AG10803 (cell line): ENCODE results near the gene KSR1.
"Not testable (repeated sequence)": the region's sequence is repeated elsewhere in the genome, so short reads cannot be mapped to it uniquely, and the experiment has no call there.

Source experiments
- DNase-seq: peaks from one replicate; pipeline ENCODE4 v3.0.0; 2010; ENCODE audit warnings: low read depth
- H3K4me3 ChIP-seq: 2 replicates; pipeline ENCODE4 v1.5.1; 2011; ENCODE audit warnings: mild to moderate bottlenecking, low read length, control low read depth
- TF ChIP-seq, protein P1 (sequence below): conservative IDR thresholded peaks from 2 replicates; pipeline ENCODE4 v1.5.1; 2011; ENCODE audit warnings: mild to moderate bottlenecking, low read length, control low read depth, inconsistent platforms

Gene KSR1

DNA sequence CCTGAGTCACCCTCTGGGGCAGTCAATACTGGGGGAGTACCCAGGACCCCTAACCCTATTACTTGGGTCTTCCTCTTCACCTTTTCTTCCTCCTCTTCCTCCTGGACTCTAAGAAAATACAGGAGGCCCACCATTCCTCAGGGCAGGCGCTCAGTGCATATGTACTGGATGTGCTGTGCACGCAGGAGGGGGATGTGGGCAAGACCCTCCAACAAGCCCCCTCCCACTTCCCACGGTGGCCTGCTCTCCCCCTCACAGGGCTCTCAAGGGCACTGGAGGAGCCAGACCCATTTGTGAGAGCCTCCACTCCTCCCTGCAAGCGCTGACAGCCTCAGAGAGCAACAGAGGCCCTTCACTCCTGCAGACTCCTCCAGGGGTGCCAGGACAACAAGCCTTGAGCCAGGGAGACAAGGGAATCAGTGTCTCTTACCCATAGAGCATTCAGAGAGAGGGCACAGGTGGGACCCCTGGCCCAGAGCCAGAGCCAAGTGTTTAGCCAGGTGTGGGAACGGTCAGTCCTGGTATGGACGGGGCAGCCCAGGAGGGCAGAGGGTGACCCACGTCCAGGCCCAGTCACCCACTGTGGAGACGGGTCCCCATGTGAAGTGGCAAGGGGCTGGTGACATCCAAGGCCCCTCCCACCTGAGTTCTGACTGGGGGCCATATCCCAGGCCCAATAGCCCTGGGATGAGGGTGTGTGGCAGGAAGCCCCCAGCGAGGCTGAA lies 27.3 kb upstream of the KSR1 start:
- no peak overlapping the region for H3K4me3 ChIP-seq
- no peak for DNase-seq
- TF ChIP-seq, protein P1, sequence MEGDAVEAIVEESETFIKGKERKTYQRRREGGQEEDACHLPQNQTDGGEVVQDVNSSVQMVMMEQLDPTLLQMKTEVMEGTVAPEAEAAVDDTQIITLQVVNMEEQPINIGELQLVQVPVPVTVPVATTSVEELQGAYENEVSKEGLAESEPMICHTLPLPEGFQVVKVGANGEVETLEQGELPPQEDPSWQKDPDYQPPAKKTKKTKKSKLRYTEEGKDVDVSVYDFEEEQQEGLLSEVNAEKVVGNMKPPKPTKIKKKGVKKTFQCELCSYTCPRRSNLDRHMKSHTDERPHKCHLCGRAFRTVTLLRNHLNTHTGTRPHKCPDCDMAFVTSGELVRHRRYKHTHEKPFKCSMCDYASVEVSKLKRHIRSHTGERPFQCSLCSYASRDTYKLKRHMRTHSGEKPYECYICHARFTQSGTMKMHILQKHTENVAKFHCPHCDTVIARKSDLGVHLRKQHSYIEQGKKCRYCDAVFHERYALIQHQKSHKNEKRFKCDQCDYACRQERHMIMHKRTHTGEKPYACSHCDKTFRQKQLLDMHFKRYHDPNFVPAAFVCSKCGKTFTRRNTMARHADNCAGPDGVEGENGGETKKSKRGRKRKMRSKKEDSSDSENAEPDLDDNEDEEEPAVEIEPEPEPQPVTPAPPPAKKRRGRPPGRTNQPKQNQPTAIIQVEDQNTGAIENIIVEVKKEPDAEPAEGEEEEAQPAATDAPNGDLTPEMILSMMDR: no peak

DNA sequence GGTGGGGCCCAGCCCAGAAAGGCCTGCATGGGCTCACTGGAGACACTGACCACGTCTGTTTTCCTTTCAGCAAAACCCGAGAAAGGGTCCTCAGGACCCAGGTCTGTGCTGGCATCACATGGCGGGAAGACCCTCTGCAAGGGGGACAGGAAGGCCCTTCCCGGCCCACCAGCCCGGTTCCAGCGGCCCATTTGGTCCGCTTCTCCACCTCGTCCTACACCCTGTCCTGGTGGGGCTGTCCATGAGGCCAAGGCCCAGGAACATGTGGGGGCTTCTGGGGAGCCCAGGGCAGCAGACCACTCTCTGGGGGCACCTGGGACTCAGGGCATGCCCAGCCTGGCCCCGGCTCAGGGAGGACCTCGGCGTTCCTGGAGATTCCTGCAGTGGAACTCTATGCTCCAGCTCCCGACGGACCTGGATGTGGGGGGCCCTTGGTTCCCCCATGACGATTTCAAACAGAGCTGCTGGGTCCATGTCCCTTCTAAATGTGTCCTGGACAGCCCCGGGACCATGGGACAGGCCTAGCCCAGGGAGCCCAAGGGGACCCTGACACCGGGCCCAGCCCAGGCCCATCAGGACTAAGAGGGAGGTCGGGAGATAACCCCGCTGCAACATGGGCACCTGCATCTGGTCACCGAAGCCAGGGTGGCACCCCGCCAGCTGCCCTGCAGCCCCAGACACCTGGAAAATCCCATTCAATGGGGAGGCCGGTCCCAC lies 26.4 kb upstream of the KSR1 start:
- DNase-seq: no peak
- no peak overlapping the region for H3K4me3 ChIP-seq
- TF ChIP-seq, protein P1: no peak

DNA sequence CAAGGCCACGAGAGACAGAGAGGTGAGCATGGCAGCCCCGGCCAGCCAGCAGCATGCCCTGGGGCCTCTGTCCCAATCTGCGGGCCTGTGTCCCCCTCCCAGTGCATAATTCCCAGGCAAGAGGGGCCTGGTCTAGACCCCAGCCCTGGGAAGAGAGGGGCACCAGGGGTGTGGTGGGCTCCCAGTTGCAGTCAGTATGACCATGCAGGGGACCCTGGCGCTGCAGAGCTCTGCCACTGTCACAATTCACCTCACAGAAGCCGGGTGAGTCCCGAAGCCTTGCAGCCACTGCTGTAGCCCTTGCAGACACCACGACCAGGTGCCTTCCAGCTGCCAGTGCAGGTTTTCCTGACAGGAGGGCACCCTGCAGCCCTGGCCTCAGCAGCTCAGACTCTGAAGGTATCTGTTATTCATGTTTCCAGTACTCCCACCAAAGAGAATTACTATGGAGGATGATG lies 25.8 kb upstream of the KSR1 start:
- H3K4me3 ChIP-seq: no peak overlapping the region
- TF ChIP-seq, protein P1: no peak
- no peak for DNase-seq

DNA sequence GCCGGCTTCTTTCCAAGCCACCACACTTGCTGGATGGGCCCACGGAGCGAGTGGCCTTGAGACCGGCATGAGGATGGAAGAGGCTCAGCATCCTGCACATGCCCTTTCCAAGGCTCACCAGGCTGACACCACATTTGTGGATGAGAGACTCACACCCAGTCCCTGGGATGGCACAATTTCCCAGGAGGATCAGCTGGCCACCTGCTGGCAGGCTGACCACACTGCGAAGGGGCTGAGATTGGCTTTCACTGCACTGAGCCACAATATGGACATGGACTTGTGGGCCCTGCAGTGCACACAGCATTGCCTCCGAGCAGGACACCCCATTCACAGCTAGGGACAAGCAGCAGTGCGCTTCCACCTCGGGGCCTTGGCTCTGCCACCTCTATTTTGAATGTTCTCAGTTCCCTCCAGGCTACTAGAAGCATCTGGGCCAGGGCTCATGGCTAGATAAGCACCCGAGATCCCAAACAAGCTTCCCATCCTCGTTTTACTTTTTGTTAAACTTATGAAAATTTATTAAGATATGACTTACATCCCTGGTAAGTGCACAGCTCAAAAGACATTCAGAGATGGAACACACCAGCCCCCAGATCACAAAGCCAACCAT lies 25.3 kb upstream of the KSR1 start:
- peak; percentile 40 for DNase-seq

DNA sequence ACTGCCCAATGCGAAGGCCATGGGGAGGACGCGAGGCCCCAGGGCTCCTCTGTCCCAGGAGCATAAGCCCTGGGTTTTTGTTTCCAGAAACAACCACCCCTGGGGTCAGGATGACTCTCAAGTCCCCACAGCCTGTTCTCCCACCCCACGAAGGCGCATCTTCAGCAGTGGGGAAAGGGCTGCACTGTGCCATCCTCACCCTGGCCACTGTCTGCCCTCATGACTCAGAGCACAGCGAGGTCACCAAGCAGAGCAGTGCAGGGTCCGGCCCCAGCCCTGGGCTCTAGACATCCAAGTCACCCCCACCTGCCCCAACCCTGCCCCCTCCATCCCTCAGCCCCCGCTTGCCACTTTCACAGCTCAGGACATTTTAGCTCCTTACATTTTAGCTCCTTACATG lies 22.7 kb upstream of the KSR1 start:
- TF ChIP-seq, protein P1: no peak
- no peak overlapping the region for H3K4me3 ChIP-seq
- DNase-seq: no peak

More for the DNA sequence above, 25.3 kb upstream of the KSR1 start:
- TF ChIP-seq, protein P1: peak; percentile 66
- H3K4me3 ChIP-seq: no peak overlapping the region

DNA sequence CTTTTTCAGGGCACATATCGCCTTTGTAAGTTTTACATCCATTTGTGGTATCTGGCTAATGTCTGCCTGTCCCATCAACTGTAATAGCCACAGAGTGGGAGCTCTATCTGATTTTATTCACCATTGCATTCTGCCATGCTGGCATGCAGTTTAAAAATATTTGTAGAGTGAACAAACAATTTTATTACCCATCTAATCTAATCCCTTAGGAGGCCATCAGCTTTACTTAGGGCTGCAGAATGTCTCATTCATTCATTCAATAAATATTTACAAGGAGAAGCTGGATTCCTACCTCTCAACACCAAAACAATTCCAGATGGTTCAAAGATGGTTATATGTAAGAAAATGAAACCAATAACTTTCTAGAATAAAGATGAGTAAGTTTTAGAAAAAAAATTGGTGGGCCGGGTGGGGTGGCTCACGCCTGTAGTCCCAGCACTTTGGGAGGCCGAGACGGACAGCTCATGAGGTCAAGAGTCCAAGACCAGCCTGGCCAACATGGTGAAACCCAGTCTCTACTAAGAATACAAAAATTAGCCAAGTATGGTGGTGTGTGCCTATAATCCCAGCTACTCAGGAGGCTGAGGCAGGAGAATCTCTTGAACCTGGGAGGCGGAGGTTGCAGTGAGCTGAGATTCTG lies 20.7 kb upstream of the KSR1 start:
- peak; percentile 71 for DNase-seq
- H3K4me3 ChIP-seq: not testable (repeated sequence)

DNA sequence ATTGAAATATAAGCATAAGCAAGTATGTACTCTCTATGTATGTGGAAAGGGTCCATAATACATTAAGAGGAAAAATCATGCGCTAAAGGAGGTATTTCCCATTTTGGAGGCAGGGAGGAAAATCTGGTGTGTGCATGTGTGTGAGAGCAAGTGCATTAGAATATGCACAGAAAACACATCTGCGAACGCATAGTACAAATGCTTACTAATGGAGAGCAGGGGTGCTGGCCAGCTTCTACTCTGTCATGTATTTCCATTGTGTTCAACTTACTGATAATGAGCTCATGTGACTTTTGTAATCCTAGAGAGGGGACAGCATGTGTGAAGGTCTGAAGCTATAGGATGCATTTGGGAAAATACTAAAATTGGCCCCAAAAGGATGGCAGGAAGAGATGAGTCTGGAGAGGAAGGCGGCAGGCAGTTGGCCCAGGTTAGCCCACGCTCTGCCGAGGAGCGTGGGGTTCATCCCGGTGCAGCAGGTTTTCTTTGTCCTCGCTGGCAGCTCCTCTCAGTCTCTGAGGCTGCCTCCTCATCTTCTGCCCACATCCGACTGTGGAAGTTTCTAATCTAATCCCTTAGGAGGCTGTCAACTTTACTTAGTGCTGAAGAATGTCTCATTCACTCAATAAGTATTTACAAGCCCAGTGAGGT lies 17.8 kb upstream of the KSR1 start:
- no peak overlapping the region for H3K4me3 ChIP-seq
- TF ChIP-seq, protein P1: no peak
- DNase-seq: no peak
